Measurements from ENCODE around the gene PHLPP1. TPM values are rescaled to one million over a fixed set of nuclear protein-coding genes. Genes with fewer than 3 reads are reported as not detected.
A peak's percentile ranks its signal among the peaks of the same experiment; 100 is the strongest.

Gene PHLPP1
- total RNA-seq, 1 experiment from 2014 or later = 28.0 TPM

GRCh38 chr18:63002305-63002704, 287.0 kb downstream of the PHLPP1 start:
- H3K27me3 Mint-ChIP-seq (ENCODE audit: unreplicated experiment) = no peaks in the 10 kb centered on the region
- H3K4me1 Mint-ChIP-seq (ENCODE audit: low read depth, unreplicated experiment) = peaks cover 71% of the 10 kb centered on the region
- CTCF ChIA-PET = no interaction called here
- peak overlapping the region; percentile 32 for H3K4me3 Mint-ChIP-seq (ENCODE audit: low read depth, unreplicated experiment)
- BruUV-seq (replicated peaks) = no TSS peak
- H3K9me3 Mint-ChIP-seq (ENCODE audit: low read depth, unreplicated experiment) = no peaks in the 10 kb centered on the region
- peaks cover 32% of the 10 kb centered on the region for H3K36me3 Mint-ChIP-seq (ENCODE audit: insufficient read depth, unreplicated experiment)
- TF ChIP-seq CTCF (IDR thresholded peaks at IDR 0.05; ENCODE audit: unreplicated experiment) = no peak
- no peak for DNase-seq
- intact Hi-C loops (cut with micrococcal nuclease; ENCODE audit: unreplicated experiment) = no loop called here
- H3K27ac Mint-ChIP-seq (ENCODE audit: unreplicated experiment) = peak overlapping the region; percentile 80

- Mint-ChIP-seq H3K9me3 (ENCODE audit: low read depth, unreplicated experiment) (no peaks in the 10 kb centered on the region), H3K27me3 (ENCODE audit: unreplicated experiment) (no peaks in the 10 kb centered on the region)
- CTCF ChIA-PET = interaction anchor here (0.7 kb wide), 1 partner anchor 61 kb away, joined by 3 read pairs; no protein-coding TSS in a partner anchor
These were observed 287.6 kb downstream of the PHLPP1 start for GRCh38 chr18:63002803-63003445.

GRCh38 chr18:63003899-63004298, 288.6 kb downstream of the PHLPP1 start:
- TF ChIP-seq CTCF (IDR thresholded peaks at IDR 0.05; ENCODE audit: unreplicated experiment) = no peak
- BruUV-seq (replicated peaks) = no TSS peak
- H3K27ac Mint-ChIP-seq (ENCODE audit: unreplicated experiment) = peak overlapping the region; percentile 80
- no peaks in the 10 kb centered on the region for H3K9me3 Mint-ChIP-seq (ENCODE audit: low read depth, unreplicated experiment)
- no peaks in the 10 kb centered on the region for H3K27me3 Mint-ChIP-seq (ENCODE audit: unreplicated experiment)
- peaks cover 59% of the 10 kb centered on the region for H3K4me1 Mint-ChIP-seq (ENCODE audit: low read depth, unreplicated experiment)
- peaks cover 32% of the 10 kb centered on the region for H3K36me3 Mint-ChIP-seq (ENCODE audit: insufficient read depth, unreplicated experiment)
- CTCF ChIA-PET = no interaction called here
- intact Hi-C loops (cut with micrococcal nuclease; ENCODE audit: unreplicated experiment) = no loop called here
- H3K4me3 Mint-ChIP-seq (ENCODE audit: low read depth, unreplicated experiment) = peak overlapping the region; percentile 32
- no peak for DNase-seq

More at GRCh38 chr18:63002803-63003445, 287.6 kb downstream of the PHLPP1 start:
- peak; percentile 67 for DNase-seq
- Mint-ChIP-seq H3K4me1 (ENCODE audit: low read depth, unreplicated experiment) (peaks cover 68% of the 10 kb centered on the region), H3K4me3 (ENCODE audit: low read depth, unreplicated experiment) (peak overlapping the region; percentile 32), H3K27ac (ENCODE audit: unreplicated experiment) (peak overlapping the region; percentile 80), H3K36me3 (ENCODE audit: insufficient read depth, unreplicated experiment) (peaks cover 32% of the 10 kb centered on the region)
- no TSS peak for BruUV-seq (replicated peaks)
- intact Hi-C loops (cut with micrococcal nuclease; ENCODE audit: unreplicated experiment) = no loop called here
- TF ChIP-seq CTCF (IDR thresholded peaks at IDR 0.05; ENCODE audit: unreplicated experiment) = no peak

- peaks cover 28% of the 10 kb centered on the region for H3K36me3 Mint-ChIP-seq (ENCODE audit: insufficient read depth, unreplicated experiment)
- no peak for DNase-seq
- H3K9me3 Mint-ChIP-seq (ENCODE audit: low read depth, unreplicated experiment) = no peaks in the 10 kb centered on the region
- BruUV-seq (replicated peaks) = no TSS peak
- CTCF ChIA-PET = no interaction called here
- intact Hi-C loops (cut with micrococcal nuclease; ENCODE audit: unreplicated experiment) = no loop called here
- H3K27me3 Mint-ChIP-seq (ENCODE audit: unreplicated experiment) = no peaks in the 10 kb centered on the region
- peak overlapping the region; percentile 32 for H3K4me3 Mint-ChIP-seq (ENCODE audit: low read depth, unreplicated experiment)
- TF ChIP-seq CTCF (IDR thresholded peaks at IDR 0.05; ENCODE audit: unreplicated experiment) = no peak
- H3K4me1 Mint-ChIP-seq (ENCODE audit: low read depth, unreplicated experiment) = peaks cover 52% of the 10 kb centered on the region
- H3K27ac Mint-ChIP-seq (ENCODE audit: unreplicated experiment) = peak overlapping the region; percentile 80
These were observed 289.2 kb downstream of the PHLPP1 start for GRCh38 chr18:63004466-63005089.

Measured in Calu3 (cell line).